GM10847 (cell line): ENCODE data around the gene HYDIN.

ENCODE experiments used
- POLR2A ChIP-seq: IDR thresholded peaks from 2 replicates; pipeline ENCODE4 v1.6.1; 2011; ENCODE audit not compliant: insufficient read length; ENCODE audit errors: extremely low read depth

Gene HYDIN

DNA sequence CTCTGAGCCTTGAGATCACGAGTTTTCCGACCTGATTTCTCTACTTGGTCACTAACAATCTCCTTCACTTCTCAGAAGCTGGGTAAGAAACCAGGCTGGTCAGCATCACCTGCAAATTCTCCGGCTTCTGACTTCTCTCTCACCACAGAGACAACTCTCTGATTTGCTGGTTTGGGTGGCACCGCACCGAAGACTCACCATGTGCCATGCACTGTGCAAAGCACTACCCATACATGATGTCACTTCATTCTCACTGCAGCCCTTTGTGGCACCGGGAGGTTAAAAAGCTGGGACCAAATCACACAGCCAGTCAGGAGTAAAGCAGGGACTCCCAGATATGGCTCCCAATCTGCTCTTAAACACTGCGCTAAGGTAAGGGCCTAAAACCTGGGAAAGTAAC is 430.2 kb downstream of the HYDIN start:
- no peak for TF ChIP-seq POLR2A

DNA sequence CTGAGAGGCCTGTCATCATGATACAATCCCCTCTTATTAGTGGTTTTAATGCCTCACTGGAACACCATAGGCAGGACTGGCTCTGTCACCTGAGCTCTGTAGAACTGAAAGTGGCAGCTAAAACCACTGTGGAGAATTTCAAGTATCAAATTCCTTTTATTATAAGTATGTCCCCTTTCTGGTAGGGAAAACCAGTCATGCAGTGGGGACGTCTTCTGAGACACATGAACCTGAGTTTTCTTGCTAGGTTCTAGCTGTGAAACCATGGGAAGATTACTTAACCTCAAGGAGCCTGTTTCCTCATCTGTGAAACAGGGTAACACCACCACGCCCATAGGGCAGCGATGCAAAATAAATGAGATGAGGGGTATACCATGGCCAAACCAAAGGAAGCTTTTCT is 434.2 kb downstream of the HYDIN start:
- no peak for TF ChIP-seq POLR2A

DNA sequence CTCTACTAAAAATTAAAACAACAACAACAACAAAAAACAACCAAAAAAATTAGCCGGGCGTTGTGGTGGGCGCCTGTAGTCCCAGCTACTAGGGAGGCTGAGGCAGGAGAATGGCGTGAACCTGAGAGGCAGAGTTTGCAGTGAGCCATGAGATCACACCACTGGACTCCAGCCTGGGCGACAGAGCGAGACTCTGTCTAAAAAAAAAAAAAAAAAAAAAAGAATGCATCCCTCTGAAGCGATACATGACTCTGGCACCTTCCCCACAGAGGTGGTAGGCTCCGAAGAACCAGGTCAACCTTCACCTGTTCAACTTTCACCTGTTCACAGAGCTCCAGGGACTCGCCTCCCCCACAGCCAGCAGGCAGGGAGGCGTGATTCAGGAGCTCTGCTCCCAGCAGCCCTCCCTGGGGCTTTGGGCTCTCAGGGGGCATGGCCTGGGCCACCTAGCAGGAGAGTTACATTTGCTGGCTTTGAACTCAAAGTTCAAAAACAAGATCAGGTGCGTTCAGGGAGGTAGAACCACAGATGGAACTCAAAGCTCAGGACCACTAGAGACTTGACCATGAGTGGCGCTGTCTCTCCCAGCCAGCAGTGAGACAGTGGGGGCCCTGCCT is 435.1 kb downstream of the HYDIN start:
- no peak for TF ChIP-seq POLR2A

DNA sequence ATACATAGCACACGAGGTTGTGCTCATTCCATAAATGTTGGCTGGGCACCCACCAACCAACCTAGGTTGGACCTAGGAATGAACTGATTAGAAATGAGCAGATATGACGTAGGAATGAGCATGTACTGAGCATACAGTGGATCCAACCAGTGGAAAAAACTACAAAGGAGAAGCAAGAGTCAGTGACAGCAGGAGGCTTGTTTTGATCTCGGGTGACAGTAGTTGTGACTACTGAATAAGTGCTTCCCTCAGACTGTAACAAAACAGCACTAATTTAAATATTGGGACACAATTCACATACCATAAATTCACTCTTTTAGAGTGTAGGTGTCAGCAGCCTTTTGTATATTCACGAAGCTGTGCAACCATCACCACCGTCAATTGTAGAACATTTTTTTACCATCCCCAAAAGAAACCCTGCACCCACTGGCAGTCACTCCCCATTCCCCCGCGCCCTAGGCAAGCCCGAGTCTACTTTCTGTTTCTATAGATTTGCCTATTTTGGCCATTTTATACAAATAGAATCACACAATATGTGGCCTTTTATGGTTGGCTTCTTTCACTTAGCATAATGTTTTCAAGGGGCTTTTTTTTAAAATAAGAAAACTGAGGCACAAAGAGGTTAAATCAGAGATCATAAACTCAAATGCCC is 436.5 kb downstream of the HYDIN start:
- TF ChIP-seq POLR2A = no peak

DNA sequence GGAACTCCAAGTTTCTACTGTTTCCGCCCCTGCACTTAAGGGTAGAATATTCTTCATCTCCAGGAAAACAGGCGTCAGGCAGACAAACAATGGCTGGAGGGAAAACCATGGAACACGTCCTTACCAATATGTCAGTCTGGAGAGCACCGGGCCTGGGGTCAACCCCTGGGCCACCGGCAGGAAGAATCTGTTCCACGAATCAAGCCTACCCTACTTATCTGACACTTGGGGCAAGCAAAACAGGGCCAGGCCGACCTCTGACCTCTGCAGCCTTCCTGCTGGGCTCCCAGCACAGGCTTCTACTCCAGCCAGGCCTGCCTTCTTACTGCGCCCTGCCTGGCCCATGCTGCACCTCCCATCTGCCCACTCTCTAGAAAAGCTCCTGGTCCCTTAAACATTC is 439.7 kb downstream of the HYDIN start:
- no peak for TF ChIP-seq POLR2A

- no peak for TF ChIP-seq POLR2A
These were observed 440.7 kb downstream of the HYDIN start for GRCh38 chr16:70789595-70790447.

DNA sequence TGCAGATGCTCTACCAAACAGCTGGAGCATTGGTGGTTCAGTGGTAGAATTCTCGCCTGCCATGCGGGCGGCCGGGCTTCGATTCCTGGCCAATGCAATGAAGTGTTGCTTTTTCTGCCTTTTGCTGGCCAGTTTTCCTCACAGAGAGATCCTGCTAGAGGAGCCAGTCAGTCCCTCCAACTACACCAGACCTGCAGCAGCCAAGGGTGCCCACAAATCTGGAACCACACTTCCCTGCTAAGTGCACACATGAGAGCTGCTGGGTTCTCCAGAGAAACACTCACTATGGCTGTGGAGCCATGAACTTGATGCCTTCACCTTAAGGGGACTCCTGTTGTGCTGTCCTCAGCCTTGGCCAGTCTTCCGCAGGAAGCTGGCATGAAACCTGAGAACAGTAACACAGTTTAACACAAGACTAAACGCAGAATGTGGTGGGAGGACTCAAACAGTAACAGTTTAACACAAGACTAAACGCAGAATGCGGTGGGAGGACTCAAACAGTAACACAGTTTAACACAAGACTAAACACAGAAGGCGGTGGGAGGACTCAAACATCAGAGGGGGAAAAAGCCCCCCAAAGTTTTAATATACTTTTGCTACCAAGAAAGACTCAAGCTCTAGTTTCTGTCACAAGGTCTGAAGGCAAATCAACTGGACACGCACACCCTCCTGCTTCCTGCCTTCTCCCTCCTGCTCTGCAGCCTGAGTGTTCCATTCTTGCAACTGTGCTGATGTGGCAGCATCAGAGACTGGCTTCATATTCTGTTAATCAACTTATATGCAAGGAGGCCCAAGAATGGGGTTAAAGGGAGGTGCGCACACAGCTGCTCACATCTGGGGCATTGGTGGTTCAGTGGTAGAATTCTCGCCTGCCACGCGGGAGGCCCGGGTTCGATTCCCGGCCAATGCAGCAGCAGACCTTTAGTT is 441.6 kb downstream of the HYDIN start:
- TF ChIP-seq POLR2A = no peak

GRCh38 chr16:70786020-70786755 is 444.3 kb downstream of the HYDIN start:
- TF ChIP-seq POLR2A = no peak

- TF ChIP-seq POLR2A = no peak
These were observed 445.6 kb downstream of the HYDIN start for GRCh38 chr16:70784692-70785555.

DNA sequence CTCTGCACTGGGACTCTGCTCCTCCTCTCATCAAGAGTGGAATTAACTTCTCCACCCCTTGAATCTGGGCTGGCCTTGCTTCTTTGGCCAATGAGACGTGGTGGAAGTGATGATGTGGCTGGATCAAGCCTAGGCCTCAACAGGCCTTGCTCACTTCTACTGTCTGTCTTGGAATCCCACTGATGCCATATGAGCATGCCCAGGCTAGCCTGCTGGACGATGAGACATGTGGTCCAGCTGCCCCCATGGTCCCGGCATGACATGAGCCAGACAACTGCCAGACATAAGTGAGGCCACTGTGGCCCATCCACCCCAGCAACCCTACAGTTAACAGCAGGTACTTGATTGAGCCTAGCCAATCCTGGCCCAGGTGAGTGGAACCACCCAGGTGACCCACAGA is 448.3 kb downstream of the HYDIN start:
- TF ChIP-seq POLR2A = no peak

DNA sequence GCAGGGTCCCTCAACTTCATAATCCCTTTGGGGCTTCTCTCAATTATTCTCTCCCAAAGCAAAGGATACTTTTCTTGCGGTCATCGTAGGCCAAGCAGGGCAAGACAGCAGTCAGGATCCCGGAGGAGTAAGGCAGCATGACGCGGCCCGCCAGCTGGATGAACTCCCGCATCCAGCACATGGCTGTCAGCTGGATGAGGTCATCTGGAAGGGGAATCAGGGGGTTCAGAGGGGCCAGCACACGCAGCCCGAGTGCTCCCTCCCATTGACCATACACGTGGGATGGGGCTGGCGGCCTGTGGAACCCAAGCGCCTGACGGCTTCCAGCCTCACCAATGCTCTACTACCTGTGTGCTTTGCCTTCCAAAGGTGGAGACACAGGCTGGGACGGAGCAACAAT is 448.7 kb downstream of the HYDIN start:
- no peak for TF ChIP-seq POLR2A

DNA sequence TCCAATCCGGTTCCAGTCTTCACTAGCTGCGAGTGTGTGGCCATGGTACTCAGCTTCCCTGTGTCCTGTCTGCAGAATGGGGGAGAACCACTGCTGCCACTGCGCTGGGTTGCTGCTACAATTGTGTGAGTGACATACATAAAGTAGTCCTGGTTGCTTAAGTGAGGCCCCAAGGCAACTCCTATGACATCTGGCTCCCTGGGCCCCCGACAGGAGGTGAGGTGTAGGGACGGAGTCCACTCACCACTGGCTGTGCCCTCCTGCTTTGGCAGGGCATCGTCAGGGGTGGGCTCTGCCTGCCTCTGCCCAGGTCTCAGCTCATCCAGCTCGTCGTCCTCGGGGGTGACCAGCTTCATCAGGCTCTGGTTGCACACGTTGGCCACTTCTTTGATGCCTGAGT is 450.0 kb downstream of the HYDIN start:
- no peak for TF ChIP-seq POLR2A

DNA sequence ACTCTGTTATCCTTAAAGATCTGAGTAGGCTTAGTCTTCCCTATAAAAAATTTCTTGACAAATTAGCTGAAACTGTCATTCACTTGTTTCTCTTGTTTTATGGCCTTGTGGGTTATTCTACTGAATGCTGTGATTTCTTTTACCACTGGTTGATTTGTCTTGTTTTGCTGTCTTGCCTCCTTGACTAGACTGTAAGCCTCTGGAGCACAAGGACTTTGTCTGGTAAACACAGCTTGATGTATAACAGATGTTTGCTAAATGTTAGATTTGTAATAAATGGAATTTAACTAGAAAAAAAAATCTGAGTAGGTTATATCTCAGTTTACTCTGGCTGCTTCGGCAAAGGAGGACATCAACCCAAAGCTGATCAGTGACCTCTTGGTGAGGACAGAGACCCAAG is 451.2 kb downstream of the HYDIN start:
- TF ChIP-seq POLR2A = no peak

DNA sequence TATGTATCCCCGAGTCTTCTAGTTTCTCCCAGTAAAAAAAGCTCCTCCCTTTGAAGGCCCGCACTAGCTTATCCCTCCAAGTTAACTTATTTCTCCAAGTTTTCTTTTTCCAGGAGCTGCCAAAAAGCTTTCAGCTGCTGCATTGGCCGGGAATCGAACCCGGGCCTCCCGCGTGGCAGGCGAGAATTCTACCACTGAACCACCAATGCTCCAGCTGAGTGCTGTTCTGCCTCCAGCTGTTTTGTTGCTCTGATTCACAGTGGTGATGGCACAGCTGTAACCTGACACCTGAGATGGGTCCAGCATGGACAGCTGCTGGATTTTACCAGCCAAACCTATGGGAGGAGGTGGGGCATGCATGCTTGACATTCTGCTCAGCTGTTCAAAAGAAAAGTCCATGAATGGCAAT is 451.6 kb downstream of the HYDIN start:
- no peak for TF ChIP-seq POLR2A

- TF ChIP-seq POLR2A = no peak
These were observed 452.5 kb downstream of the HYDIN start for GRCh38 chr16:70777973-70778406.
